Gastrocnemius medialis (tissue), 4 donors: ENCODE measurements around the gene XRRA1.

ENCODE experiments used
- POLR2A ChIP-seq, 2 donors: fragments of 450-650 bp; IDR thresholded peaks; one replicate each; pipeline ENCODE4 v1.6.1; 2017; ENCODE audit warnings: antibody characterized with exemption in 2 of 2, mild to moderate bottlenecking in 2 of 2, moderate library complexity in 2 of 2
- TF ChIP-seq, protein P1 (sequence below), 5 experiments: fragments of 450-650 bp in 3 of 5; fragments of 200-600 bp in 2 of 5; sonication (generic) in 2 of 5; IDR thresholded peaks in 4 of 5; conservative IDR thresholded peaks in 1 of 5; 1 replicate in 4 of 5; 2 replicates in 1 of 5; pipeline ENCODE4 v1.5.1; 2016 to 2019; ENCODE audit warnings: antibody characterized with exemption in 5 of 5, mild to moderate bottlenecking in 3 of 5, moderate library complexity in 3 of 5

DNA sequence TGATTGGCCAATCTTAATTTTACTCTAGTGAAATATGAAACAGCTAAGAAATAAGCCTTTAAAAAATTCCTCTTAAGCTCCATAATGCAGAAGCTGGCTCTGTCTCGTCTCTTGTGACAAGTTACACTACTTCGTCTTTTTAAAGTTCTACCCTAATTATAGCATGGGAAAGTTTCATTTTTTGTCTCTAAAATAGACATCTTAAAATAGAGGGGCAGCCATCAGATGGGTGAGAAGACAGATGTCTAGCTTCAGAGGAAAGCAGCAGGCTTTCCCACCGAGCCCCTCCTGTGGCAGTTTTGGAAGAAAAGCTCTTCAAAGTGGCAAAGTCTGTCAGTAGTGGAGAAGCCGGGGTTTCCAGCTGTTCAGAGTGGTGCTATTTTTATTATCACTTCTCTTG is 39.5 kb downstream of the XRRA1 start:
- TF ChIP-seq, protein P1, sequence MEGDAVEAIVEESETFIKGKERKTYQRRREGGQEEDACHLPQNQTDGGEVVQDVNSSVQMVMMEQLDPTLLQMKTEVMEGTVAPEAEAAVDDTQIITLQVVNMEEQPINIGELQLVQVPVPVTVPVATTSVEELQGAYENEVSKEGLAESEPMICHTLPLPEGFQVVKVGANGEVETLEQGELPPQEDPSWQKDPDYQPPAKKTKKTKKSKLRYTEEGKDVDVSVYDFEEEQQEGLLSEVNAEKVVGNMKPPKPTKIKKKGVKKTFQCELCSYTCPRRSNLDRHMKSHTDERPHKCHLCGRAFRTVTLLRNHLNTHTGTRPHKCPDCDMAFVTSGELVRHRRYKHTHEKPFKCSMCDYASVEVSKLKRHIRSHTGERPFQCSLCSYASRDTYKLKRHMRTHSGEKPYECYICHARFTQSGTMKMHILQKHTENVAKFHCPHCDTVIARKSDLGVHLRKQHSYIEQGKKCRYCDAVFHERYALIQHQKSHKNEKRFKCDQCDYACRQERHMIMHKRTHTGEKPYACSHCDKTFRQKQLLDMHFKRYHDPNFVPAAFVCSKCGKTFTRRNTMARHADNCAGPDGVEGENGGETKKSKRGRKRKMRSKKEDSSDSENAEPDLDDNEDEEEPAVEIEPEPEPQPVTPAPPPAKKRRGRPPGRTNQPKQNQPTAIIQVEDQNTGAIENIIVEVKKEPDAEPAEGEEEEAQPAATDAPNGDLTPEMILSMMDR (IDR thresholded peaks at IDR 0.05 in 4 of 5, conservative IDR thresholded peaks at IDR 0.05 in 1 of 5): no peak
- no peak for TF ChIP-seq POLR2A (IDR thresholded peaks at IDR 0.05)
